ENCODE measurements around the gene RASA2. TPM values are rescaled to one million over a fixed set of nuclear protein-coding genes. Genes with fewer than 3 reads are reported as not detected.
A peak's percentile ranks its signal among the peaks of the same experiment; 100 is the strongest.

Gene RASA2
- polyA plus RNA-seq, 4 donors, result 18.8 to 26.8 (median 23.8) TPM

DNA sequence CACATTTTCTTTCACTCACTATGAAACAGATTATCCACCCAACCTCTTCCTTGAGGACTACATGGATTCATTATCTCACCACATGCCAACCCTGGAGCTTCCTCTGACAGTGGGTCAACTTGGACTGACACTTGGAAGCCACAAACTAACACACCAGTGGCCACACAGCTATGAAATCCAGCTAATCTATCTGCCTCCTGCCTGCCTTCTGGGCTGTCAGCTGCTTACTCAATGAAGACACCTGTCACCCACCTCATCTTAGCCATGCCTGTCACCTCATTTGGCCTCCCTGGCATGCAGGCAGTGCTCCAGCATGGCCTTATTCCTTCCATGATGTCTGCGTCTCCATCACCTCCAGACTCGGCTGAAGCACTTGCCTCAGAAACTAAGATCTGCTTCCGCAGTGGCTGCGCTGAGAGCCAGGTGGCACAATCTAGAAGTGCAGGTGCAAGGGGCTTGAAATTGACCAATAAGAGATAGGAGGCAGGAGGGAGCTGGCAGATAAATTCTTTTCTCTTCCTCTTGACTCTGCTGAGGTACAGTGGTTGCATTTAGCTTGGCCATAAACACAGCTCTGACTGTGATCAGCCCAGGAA, 146.1 kb downstream of the RASA2 start:
- no peak for DNase-seq (ENCODE audit: low read depth in 4 of 4, low spot score in 3 of 4)

GRCh38 chr3:141642215-141642614, 155.4 kb downstream of the RASA2 start:
- no peak for DNase-seq (ENCODE audit: low read depth in 4 of 4, low spot score in 3 of 4)

GRCh38 chr3:141643391-141643790, 156.6 kb downstream of the RASA2 start:
- DNase-seq (ENCODE audit: low read depth in 4 of 4, low spot score in 3 of 4), result no peak

DNA sequence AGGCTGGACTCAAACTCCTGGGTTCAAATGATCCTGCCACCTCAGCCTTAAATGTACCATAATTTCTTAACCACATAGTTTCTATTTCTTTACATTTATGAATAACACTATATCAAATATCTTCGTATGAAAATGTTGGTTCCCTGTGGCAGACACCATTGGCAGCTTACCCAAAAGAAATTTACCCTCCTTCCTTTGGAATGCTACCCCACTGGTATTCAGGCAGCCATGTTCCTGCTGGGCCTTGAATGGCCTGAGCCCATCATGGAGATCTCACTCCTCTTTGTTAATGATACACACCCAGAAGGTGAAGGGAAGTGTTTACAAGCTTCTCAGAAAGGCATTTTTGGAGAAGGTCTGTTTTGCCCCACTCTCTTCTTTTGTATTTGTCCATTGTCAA, 157.0 kb downstream of the RASA2 start:
- no peak for DNase-seq (ENCODE audit: low read depth in 4 of 4, low spot score in 3 of 4)

DNA sequence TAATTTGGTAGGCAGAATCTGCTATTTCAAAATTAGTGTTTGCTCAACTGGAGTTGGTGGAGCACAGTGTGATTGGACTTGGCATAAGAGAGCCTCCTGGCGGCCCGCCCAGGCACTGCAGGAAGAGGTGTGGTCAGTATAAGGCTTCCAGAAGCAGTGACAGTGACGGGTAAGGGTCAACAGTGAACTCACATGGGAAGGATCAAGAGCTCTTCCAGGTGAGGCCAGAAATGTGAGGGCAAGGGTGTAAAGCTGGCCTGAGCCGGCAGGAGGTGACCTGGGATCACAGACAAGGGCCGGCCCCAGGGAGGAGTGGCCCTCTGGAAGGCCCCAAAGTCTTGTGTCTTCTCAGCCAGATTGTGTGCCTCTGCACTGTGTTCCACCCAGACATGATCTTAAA, 158.1 kb downstream of the RASA2 start:
- no peak for DNase-seq (ENCODE audit: low read depth in 4 of 4, low spot score in 3 of 4)

DNA sequence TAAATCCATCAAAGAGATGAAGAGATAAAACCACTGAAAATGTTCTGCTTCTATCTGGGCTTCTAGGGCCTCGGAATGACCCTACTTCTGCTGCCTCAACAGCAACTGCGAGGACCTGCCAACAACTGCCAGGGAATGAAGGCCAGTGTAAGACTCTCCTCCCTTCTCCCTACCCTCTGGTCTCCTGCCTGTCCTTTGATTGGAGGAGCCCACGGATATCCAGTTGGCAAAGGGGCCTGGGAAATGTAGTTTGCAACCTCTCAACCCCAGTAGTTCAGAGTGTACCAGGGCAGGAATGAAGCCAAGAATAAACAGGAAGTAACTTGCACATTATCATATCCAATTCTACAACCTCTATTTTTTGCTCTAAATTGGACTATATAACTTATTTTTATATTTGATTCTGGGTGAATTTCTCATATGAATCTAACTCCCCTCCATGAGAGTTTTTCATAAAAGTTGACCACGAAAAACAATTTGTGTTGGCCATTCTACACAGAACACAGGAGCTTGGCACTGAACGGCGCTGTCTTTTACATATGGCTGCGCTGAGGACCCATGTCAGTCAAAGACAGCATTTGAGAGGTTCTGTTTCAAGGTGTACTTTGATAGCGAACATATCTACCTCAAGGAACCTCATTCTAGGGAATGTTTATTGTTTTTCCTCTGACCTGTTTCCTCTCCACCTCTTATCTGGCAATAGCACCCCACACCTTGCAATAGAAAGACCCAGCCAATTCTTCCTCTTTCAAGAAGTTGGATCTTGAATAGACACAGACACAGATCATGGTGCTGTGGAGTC, 160.1 kb downstream of the RASA2 start:
- DNase-seq (ENCODE audit: low read depth in 4 of 4, low spot score in 3 of 4), result peak in 1 of 4 donors; percentile 15

GRCh38 chr3:141647562-141647915, 160.7 kb downstream of the RASA2 start:
- DNase-seq (ENCODE audit: low read depth in 4 of 4, low spot score in 3 of 4), result no peak

DNA sequence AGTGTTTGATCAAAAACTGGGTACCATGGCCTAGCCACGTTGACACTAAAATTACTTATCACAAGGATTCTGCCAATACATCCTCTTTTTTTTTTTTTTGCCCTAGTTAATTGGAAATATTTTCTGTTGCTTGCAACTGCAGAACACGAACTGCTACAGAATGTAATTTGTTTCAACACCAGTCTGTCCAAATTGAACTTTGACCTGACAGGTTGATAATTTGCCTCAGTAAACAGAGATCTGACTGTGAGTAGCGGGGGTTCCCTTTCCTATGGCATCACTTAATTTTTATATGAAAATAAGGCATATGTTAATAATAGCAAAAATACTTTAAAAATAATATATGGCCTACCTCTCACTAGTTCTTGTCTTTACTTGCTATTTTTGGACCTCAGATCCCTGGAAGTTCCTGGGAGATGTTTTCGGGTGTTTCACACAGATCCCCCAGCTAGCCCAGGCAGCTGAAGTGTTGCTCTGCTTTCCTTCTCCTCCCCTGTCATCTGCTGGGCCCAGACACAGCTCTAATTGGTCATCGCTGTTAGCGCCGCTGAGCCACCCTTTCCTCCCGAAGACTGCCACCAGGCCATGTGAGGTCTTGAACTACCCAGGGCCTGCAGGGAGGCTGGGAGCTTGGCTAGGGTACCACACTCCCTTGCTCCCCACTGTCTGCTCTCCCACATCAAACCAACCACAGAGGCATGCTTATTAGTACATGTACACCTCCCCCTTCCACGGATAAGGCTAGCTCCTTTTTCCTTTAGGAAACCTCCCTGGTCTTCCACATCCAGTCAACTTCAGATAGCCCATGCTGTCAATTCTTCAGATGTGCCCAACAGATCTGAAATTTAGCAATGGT, 161.5 kb downstream of the RASA2 start:
- no peak for DNase-seq (ENCODE audit: low read depth in 4 of 4, low spot score in 3 of 4)

GRCh38 chr3:141649871-141650270, 163.0 kb downstream of the RASA2 start:
- no peak for DNase-seq (ENCODE audit: low read depth in 4 of 4, low spot score in 3 of 4)

DNA sequence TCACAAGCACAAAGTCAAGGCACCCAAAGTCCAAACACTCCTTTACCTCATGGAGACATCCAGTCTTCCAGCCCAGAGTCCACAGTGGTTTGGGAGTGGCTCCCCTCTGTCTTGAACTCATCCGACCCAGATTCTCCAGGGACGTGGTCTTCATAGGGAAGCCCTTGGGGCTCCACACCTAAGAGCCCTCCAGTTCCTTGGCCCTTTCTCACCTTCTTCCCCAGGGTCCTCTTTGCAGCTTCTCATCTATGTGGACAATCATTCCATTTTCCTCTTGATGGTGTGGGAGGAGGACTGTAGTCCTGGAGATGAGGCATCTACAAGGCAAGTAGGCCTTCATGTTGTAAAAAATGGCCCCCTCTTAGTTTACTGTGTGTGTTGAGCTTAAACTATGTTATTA, 164.0 kb downstream of the RASA2 start:
- DNase-seq (ENCODE audit: low read depth in 4 of 4, low spot score in 3 of 4), result no peak

DNA sequence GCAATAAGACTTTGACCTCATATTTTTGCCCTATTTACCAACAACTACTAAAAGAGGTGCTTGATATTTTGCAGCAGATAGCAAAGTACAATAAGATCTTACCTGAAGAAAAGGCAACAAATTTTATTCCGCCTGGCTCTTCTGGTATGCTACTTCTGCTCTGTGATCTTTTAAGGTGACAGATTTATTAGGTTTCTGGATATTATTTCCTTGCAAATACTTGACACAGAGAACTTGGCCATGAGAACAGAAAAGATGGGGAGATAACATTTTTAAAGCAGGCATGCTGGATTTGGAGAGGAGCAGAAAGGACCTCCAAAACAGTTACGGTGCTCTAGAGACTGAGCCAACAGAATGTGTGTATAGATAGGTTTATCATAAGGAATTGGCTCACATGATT, 164.6 kb downstream of the RASA2 start:
- no peak for DNase-seq (ENCODE audit: low read depth in 4 of 4, low spot score in 3 of 4)

DNA sequence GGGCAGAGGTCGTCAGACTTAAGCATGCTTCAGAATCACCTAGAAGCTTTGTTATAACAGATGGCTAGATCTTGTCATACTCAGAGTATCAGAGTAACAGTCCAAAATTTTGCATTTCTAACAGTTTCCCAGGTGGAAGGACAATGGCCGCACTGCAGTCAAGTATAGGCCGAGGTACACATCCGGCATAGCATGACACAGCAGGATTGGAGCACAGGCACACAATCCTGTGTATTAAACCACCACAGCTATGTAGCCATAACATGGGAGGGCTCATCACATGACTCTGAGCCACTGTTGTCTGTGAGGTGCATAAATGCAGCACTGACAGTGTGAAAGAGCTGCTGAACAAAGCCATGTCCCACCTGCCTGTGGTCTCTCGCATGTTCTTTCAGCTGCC, 165.5 kb downstream of the RASA2 start:
- no peak for DNase-seq (ENCODE audit: low read depth in 4 of 4, low spot score in 3 of 4)

DNA sequence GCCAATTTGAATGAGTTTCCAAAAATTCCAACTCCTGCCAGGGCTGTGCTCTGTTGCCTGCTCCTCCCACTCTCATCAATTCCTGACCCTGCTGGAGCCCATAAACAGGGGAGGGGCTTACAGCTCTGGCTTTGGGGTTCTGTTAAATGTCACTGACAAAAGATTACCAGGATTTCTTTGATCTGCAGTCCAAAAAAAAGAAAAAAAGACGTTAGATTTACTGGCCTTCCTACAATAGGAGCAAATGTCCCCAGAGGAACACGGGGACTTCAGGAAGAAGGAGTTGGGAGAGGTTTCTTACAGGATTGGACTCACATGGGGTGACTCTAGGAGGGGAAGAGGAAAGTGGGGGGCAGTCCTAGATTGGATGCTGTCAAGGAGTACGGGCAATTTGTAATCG, 167.0 kb downstream of the RASA2 start:
- no peak for DNase-seq (ENCODE audit: low read depth in 4 of 4, low spot score in 3 of 4)

GRCh38 chr3:141655801-141656200, 169.0 kb downstream of the RASA2 start:
- DNase-seq (ENCODE audit: low read depth in 4 of 4, low spot score in 3 of 4), result no peak

GRCh38 chr3:141656771-141657170, 169.9 kb downstream of the RASA2 start:
- DNase-seq (ENCODE audit: low read depth in 4 of 4, low spot score in 3 of 4), result no peak

- no peak for DNase-seq (ENCODE audit: low read depth in 4 of 4, low spot score in 3 of 4)
These were observed 170.7 kb downstream of the RASA2 start for GRCh38 chr3:141657516-141657915.

DNA sequence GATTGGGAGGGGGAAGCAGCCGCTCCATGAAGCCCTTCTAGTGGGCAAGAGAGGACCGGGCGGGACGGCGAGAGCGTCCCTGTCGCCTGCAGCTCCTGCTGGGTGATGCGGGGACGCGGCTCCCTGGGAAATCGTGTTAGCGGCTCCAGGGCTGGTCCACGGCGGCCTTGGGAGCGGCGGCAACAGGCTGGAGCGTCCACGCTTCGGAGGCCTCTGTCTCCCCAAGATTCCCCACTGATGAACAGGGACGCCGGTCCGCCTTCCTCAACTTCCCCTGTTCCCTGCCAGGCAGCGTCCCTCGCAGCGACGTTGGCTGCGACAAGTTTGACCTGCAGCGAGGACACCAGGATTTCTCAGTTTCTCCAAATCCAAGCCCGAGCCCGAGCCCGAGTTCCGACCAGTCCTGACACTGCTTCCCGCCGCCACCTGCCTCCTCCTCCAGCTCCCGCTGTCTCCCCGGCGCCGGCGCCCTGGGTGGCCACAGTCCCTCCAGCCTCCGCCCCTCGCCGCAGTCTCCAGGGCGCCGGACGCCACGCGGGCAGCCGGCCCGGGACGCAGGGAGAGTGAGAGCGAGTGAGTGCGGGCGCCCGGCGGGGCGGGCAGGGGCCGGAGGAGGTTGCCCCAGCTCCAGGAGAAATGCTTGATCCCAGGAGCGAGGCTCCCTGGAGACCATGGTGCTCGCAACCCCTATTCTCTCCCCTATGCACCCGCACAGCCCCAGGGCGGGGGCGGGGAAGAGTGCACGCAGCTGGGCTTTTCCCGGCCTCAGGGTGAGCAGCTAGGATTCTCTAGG, 173.2 kb downstream of the RASA2 start:
- peak in 2 of 4 donors; percentile 30 to 42 for DNase-seq (ENCODE audit: low read depth in 4 of 4, low spot score in 3 of 4)

DNA sequence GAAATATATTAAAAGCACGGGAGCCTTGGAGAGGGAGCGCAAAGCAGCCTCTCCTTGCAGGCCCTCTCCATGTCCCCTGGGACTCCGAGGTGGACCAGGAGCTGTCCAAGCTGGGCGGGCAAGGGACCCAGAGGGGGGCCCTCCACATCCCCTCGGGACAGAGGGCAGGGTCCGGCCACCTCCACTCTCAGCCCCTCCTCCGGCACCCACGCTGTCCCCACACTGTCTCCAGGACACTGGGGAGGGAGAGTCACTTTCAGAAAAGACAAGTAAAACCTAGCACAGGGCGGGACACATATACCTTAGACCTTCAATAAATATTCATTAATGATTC, 173.8 kb downstream of the RASA2 start:
- no peak for DNase-seq (ENCODE audit: low read depth in 4 of 4, low spot score in 3 of 4)

DNA sequence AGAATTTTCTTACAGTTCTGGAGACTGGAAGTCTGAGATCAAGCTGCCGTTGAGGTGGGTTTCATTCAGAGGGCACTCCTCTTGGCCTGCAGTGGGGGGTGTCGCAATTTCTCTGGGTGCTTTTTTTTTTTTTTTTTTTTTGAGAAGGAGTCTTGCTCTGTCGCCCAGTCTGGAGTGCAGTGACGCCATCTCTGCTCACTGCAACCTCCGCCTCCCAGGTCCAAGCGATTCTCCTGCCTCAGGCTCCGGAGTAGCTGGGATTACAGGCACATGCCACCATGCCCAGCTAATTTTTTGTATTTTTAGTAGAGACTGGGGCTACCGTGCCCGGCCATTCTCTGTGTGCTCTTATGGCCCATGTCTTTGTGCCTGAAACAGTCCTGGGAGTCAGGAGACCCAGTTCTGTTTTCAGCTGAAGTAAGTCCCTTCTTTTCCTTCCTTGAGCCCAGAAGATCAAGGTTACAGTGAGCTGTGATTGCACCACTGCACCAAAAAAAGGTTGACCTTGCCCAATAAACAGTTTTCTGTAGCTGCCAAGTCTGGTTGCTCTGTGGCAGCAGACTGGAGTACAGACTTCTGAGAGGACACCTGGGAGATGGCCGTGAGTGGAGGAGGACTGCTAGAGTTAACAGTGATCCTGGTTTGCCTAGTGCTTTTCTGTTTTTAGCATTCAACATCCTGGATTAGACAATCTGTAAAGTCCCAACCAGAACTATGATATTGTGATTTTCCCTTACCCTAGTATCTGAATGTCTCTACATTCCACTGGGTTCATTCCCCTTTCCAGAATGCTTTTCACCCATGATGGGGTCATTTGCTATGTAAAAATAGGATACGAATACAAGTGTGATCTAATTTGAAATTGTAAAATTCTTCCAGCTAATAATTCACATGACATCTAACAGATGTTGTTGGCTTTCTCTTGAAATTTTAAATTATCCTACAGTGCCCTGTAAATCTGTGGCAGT, 174.7 kb downstream of the RASA2 start:
- DNase-seq (ENCODE audit: low read depth in 4 of 4, low spot score in 3 of 4), result no peak

DNA sequence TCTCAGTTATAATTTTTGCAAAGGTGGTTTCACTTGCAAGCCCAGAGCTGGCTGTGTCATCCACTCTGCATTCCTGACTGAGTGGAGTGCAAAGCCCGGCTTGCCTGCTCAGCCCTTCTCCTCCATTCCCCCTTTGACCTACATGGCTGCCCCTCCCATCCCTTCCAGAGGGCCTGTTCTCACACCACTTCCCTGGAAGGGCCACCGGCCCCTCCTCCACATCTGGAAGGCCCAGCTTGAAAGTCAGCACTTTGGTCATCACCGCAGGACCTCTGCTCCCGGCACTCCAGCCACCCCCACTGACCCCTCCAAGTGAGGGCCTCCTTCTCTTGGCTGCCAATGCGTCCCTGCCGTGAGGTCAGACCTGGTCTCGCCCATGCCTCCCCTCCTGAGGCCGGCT, 177.2 kb downstream of the RASA2 start:
- no peak for DNase-seq (ENCODE audit: low read depth in 4 of 4, low spot score in 3 of 4)

All from left renal pelvis (tissue), 4 donors.